ENCODE data around the gene NPIPB8.
"Not testable (repeated sequence)": the region's sequence is repeated elsewhere in the genome, so short reads cannot be mapped to it uniquely, and the experiment has no call there.

Gene NPIPB8

GRCh38 chr16:28596115-28596630 lies 41.7 kb upstream of the NPIPB8 start (continued):
- TF ChIP-seq ZNF350 (tag by site-specific recombination; IDR thresholded peaks at IDR 0.05): no peak
- TF ChIP-seq ZNF555 (tag by site-specific recombination; conservative IDR thresholded peaks at IDR 0.05): no peak

GRCh38 chr16:28596840-28597691 lies 40.8 kb upstream of the NPIPB8 start, which contains the start of gene SULT1A2:
Gene SULT1A2, minus strand, starts transcription at chr16:28597050. Its CDS starts 1,120 bp downstream, at chr16:28595930.
- ChIA-PET CTCF (interaction anchor here (0.7 kb wide), 1 partner anchor 328 kb away, joined by 3 read pairs; the partner anchor contains the start of gene RABEP2), POLR2A (no interaction called here)
- TF ChIP-seq EGR2 (tag by site-specific recombination; IDR thresholded peaks at IDR 0.05; ENCODE audit: low read depth): peak; percentile 91
- no peak for TF ChIP-seq ZNF561 (tag by site-specific recombination; IDR thresholded peaks at IDR 0.05; ENCODE audit: borderline replicate concordance)
- peak; percentile 74 for TF ChIP-seq ZFHX2 (tag by site-specific recombination; conservative IDR thresholded peaks at IDR 0.05)
- TF ChIP-seq ZNF521 (tag by site-specific recombination; IDR thresholded peaks at IDR 0.05): no peak
- H3K27ac ChIP-seq (ENCODE audit: extremely low read depth, low read depth, low read length): no peak within 1 kb of the TSS
- H3K36me3 ChIP-seq (ENCODE audit: control insufficient read depth in 2 of 2, insufficient read depth in 1 of 2, low read length in 2 of 2): no peaks in the 10 kb centered on the region
- no peaks in the 10 kb centered on the region for H3K9me3 ChIP-seq (ENCODE audit: control insufficient read depth, insufficient read depth, low read depth, low read length)
- H3K4me1 ChIP-seq (ENCODE audit: control insufficient read depth, insufficient read depth, low read length): no peaks in the 10 kb centered on the region
- no peak within 1 kb of the TSS for H3K4me3 ChIP-seq (ENCODE audit: low read depth, low read length)

- Histone ChIP-seq H3K4me3 (ENCODE audit: low read depth, low read length) (no peak overlapping the region), H3K4me1 (ENCODE audit: control insufficient read depth, insufficient read depth, low read length) (no peaks in the 10 kb centered on the region), H3K36me3 (ENCODE audit: control insufficient read depth in 2 of 2, insufficient read depth in 1 of 2, low read length in 2 of 2) (no peaks in the 10 kb centered on the region), H3K9me3 (ENCODE audit: control insufficient read depth, insufficient read depth, low read depth, low read length) (no peaks in the 10 kb centered on the region), H3K27ac (ENCODE audit: extremely low read depth, low read depth, low read length) (no peak overlapping the region)
- peak; percentile 41; the same call in 1 of the 2 replicates for TF ChIP-seq ZIC2 (tag by site-specific recombination; IDR thresholded peaks at IDR 0.05)
- no peak for TF ChIP-seq ZNF600 (tag by site-specific recombination; IDR thresholded peaks at IDR 0.05)
- POLR2A ChIA-PET: no interaction called here
- CTCF ChIA-PET: interaction anchor here (0.6 kb wide), 1 partner anchor 326 kb away, joined by 3 read pairs; no protein-coding TSS in a partner anchor
Observed at GRCh38 chr16:28597692-28598261, 40.1 kb upstream of the NPIPB8 start.

GRCh38 chr16:28599377-28600285 lies 38.2 kb upstream of the NPIPB8 start:
- H3K27ac ChIP-seq (ENCODE audit: extremely low read depth, low read depth, low read length); CTCF ChIA-PET; H3K4me3 ChIP-seq (ENCODE audit: low read depth, low read length); H3K9me3 ChIP-seq (ENCODE audit: control insufficient read depth, insufficient read depth, low read depth, low read length); POLR2A ChIA-PET; H3K4me1 ChIP-seq (ENCODE audit: control insufficient read depth, insufficient read depth, low read length): not testable (repeated sequence)
- peaks cover 0 to 11% of the 10 kb centered on the region in 2 experiments; a peak in 1 of 3 replicates for H3K36me3 ChIP-seq (ENCODE audit: control insufficient read depth in 2 of 2, insufficient read depth in 1 of 2, low read length in 2 of 2)

DNA sequence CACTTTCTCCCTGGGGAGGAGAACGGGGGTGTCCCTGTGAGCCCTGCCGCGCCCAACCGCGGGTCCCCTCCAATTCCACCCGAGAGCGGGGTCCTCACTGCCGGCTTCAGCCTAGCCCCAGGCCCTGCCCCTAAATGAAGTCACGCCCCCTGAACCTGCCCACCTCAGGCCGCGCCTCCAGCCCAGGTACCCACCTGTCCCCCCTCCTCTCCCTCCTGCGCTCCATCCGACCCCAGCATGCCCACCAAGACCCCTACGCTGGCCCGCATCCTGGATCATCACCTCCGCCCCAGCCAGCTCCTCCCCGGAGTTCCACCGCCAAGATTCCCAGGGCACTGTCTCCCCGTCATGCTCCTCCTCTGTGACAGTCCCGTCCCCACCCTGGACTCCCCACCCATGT lies 36.9 kb upstream of the NPIPB8 start:
- POLR2A ChIA-PET, CTCF ChIA-PET: not testable (repeated sequence)

DNA sequence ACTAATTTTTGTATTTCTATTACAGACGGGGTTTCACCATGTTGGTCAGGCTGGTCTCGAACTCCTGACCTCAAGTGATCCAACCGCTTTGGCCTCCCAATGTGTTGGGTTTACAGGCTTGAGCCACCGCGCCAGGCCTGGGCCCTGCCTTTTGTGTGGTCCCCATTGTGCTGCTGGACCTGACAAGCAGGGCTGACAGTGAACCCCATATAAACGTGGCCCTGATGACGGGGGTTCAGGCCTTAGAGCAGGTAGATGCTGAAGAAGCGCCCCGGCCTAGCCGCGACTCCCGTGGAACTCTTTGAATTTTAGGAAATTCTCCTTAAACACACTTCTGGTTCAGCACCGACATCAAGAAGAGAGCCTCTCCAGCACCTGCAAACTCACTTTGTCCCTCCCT lies 36.3 kb upstream of the NPIPB8 start:
- POLR2A ChIA-PET: not testable (repeated sequence)
- H3K36me3 ChIP-seq (ENCODE audit: control insufficient read depth in 2 of 2, insufficient read depth in 1 of 2, low read length in 2 of 2): peaks cover 3 to 21% of the 10 kb centered on the region in 2 experiments; a peak in 2 of 3 replicates

More for the DNA sequence above, 36.9 kb upstream of the NPIPB8 start:
- H3K4me1 ChIP-seq (ENCODE audit: control insufficient read depth, insufficient read depth, low read length); H3K9me3 ChIP-seq (ENCODE audit: control insufficient read depth, insufficient read depth, low read depth, low read length); H3K27ac ChIP-seq (ENCODE audit: extremely low read depth, low read depth, low read length); H3K4me3 ChIP-seq (ENCODE audit: low read depth, low read length): not testable (repeated sequence)
- peaks cover 3 to 15% of the 10 kb centered on the region in 2 experiments; a peak in 2 of 3 replicates for H3K36me3 ChIP-seq (ENCODE audit: control insufficient read depth in 2 of 2, insufficient read depth in 1 of 2, low read length in 2 of 2)

GRCh38 chr16:28602062-28602461 lies 35.8 kb upstream of the NPIPB8 start:
- H3K4me3 ChIP-seq (ENCODE audit: low read depth, low read length); POLR2A ChIA-PET; H3K27ac ChIP-seq (ENCODE audit: extremely low read depth, low read depth, low read length); H3K9me3 ChIP-seq (ENCODE audit: control insufficient read depth, insufficient read depth, low read depth, low read length); CTCF ChIA-PET; H3K4me1 ChIP-seq (ENCODE audit: control insufficient read depth, insufficient read depth, low read length): not testable (repeated sequence)
- peaks cover 3 to 26% of the 10 kb centered on the region in 2 experiments; a peak in 2 of 3 replicates for H3K36me3 ChIP-seq (ENCODE audit: control insufficient read depth in 2 of 2, insufficient read depth in 1 of 2, low read length in 2 of 2)

More for the DNA sequence above, 36.3 kb upstream of the NPIPB8 start:
- H3K27ac ChIP-seq (ENCODE audit: extremely low read depth, low read depth, low read length); H3K4me1 ChIP-seq (ENCODE audit: control insufficient read depth, insufficient read depth, low read length); CTCF ChIA-PET; H3K9me3 ChIP-seq (ENCODE audit: control insufficient read depth, insufficient read depth, low read depth, low read length); H3K4me3 ChIP-seq (ENCODE audit: low read depth, low read length): not testable (repeated sequence)
